ENCODE data around the gene PIGL. TPM values are rescaled to one million over a fixed set of nuclear protein-coding genes. Genes with fewer than 3 reads are reported as not detected.
"Not testable (repeated sequence)": the region's sequence is repeated elsewhere in the genome, so short reads cannot be mapped to it uniquely, and the experiment has no call there.

PIGL gene
- 12.7 and 14.2 TPM in 2 replicates for total RNA-seq (2012; rRNA removed)

DNA sequence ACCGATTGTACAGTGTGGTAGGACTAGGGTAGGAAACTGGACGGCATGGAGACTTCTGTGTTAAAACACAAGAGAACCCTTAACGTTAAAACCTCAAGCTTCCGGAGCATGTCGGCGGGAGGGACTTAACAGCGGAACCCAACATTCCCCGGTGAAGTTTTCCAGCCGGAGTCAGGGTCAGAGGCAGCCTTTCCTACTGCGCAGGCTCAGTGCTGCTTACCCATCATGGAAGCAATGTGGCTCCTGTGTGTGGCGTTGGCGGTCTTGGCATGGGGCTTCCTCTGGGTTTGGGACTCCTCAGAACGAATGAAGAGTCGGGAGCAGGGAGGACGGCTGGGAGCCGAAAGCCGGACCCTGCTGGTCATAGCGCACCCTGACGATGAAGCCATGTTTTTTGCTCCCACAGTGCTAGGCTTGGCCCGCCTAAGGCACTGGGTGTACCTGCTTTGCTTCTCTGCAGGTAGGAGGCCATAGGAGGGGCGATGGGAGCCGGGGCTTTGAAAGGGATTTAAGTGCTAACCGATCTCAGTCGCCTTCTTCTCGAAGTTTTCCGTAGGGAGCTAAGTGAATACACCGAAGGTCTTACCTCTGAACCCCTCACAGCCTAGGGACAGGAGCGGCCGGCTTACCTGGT is at the start of gene PIGL:
TSS of gene PIGL (plus strand) at position 209 of the 634 bp plus-strand sequence. CDS start at position 226, 17 bp downstream.
- Histone ChIP-seq H3K4me3 (ENCODE audit: low read length) (peak within 1 kb of the TSS; percentile 85), H3K4me1 (ENCODE audit: control insufficient read depth, insufficient read depth, low read length) (peaks cover 10% of the 10 kb centered on the region), H3K9ac (ENCODE audit: low read depth, low read length) (peak within 1 kb of the TSS; percentile 97), H3K27me3 (ENCODE audit: control insufficient read depth, insufficient read depth, low read length) (no peaks in the 10 kb centered on the region), H3K9me3 (replicated peaks; ENCODE audit: low read length) (no peaks in the 10 kb centered on the region), H3K36me3 (ENCODE audit: insufficient read depth, low read length) (no peaks in the 10 kb centered on the region), H3K4me2 (ENCODE audit: low read length) (peak within 1 kb of the TSS; percentile 84)

DNA sequence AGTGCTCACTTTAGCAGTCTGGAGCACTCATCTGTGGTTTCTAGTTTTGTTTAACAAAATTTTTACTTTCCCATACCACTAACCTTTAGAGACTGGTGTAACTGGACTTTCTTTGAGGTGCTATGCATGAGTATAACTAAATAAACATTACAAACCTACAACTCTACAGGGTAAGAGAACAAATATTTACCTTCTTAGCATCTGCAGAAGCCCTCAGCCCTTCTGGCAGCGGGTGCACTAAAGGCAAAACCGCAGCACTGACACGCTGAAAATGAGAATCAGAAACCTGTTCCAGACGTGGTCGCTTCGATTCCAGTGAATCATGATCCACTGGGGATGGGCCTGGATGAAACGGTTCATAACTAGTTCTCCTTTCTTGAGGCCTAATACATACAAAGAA is 45.4 kb upstream of the PIGL start:
- no peaks in the 10 kb centered on the region for H3K27me3 ChIP-seq (ENCODE audit: control insufficient read depth, insufficient read depth, low read length)
- no peaks in the 10 kb centered on the region for H3K4me1 ChIP-seq (ENCODE audit: control insufficient read depth, insufficient read depth, low read length)

DNA sequence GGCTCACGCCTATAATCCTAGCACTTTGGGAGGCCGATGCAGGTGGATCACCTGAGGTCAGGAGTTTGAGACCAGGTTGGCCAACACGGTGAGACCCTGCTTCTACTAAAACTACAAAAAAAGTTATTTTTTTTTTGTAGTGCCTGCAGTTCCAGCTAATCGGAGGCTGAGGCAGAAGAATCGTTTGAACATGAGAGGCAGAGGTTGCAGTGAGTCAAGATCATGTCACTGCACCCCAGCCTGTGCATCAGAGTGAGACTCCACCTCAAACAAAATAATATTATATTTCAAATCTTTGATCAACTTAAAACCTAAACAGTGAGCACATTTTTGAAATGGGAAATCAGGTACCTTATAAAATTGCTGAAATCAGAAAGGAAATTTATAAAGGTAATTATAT is 38.2 kb upstream of the PIGL start:
- no peak overlapping the region for H3K9ac ChIP-seq (ENCODE audit: low read depth, low read length)
- no peaks in the 10 kb centered on the region for H3K27me3 ChIP-seq (ENCODE audit: control insufficient read depth, insufficient read depth, low read length)
- H3K4me3 ChIP-seq (ENCODE audit: low read length) = no peak overlapping the region
- no peak overlapping the region for H3K4me2 ChIP-seq (ENCODE audit: low read length)
- H3K9me3 ChIP-seq (replicated peaks; ENCODE audit: low read length) = no peaks in the 10 kb centered on the region
- peaks cover 8% of the 10 kb centered on the region for H3K4me1 ChIP-seq (ENCODE audit: control insufficient read depth, insufficient read depth, low read length)
- H3K36me3 ChIP-seq (ENCODE audit: insufficient read depth, low read length) = peaks cover under 1% of the 10 kb centered on the region

More for the DNA sequence above, 45.4 kb upstream of the PIGL start:
- Histone ChIP-seq H3K4me3 (ENCODE audit: low read length) (no peak overlapping the region), H3K9ac (ENCODE audit: low read depth, low read length) (no peak overlapping the region), H3K9me3 (replicated peaks; ENCODE audit: low read length) (no peaks in the 10 kb centered on the region), H3K4me2 (ENCODE audit: low read length) (no peak overlapping the region), H3K36me3 (ENCODE audit: insufficient read depth, low read length) (peaks cover 16% of the 10 kb centered on the region)

DNA sequence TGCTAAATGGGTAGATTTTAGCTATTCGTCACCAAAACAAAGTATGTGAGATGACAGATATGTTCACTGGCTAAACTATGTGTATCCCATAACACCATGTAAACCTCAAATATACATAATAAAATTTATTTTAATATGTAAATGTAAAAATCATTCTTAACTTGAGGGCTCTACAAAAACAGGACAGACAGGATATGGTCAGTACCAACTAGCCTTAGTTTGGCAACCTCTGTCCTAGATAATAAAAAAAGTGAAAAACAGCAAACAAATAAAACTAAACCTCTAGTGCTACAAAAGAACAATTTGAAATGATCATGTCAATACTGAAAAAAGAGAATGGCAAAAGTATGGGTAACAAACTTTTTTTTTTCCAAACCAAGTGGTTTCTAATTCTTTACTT is 35.4 kb upstream of the PIGL start:
- peaks cover 24% of the 10 kb centered on the region for H3K36me3 ChIP-seq (ENCODE audit: insufficient read depth, low read length)
- peaks cover 8% of the 10 kb centered on the region for H3K4me1 ChIP-seq (ENCODE audit: control insufficient read depth, insufficient read depth, low read length)
- no peak overlapping the region for H3K9ac ChIP-seq (ENCODE audit: low read depth, low read length)
- H3K27me3 ChIP-seq (ENCODE audit: control insufficient read depth, insufficient read depth, low read length) = no peaks in the 10 kb centered on the region
- no peak overlapping the region for H3K4me3 ChIP-seq (ENCODE audit: low read length)
- no peak overlapping the region for H3K4me2 ChIP-seq (ENCODE audit: low read length)
- H3K9me3 ChIP-seq (replicated peaks; ENCODE audit: low read length) = no peaks in the 10 kb centered on the region

DNA sequence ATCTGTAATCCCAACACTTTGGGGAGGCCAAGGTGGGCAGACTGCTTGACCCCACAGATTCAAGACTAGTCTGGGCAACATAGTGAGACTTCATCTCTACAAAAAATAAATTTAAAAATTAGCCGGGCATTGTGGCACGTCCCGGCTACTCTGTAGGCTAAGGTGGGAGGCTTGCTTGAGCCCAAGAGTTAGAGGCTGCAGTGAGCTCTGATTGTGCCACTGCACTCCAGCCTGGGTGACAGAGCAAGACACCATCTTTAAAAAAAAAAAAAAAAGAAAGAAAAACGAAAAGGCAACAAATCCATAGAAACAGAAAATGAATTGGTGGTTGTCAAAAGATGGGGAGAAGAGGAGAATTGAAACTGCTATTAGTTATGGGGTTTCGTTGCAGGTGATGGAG is 29.4 kb upstream of the PIGL start:
- Histone ChIP-seq H3K27me3 (ENCODE audit: control insufficient read depth, insufficient read depth, low read length) (no peaks in the 10 kb centered on the region), H3K9ac (ENCODE audit: low read depth, low read length) (no peak overlapping the region), H3K4me3 (ENCODE audit: low read length) (no peak overlapping the region), H3K4me1 (ENCODE audit: control insufficient read depth, insufficient read depth, low read length) (no peaks in the 10 kb centered on the region), H3K36me3 (ENCODE audit: insufficient read depth, low read length) (peaks cover 33% of the 10 kb centered on the region), H3K9me3 (replicated peaks; ENCODE audit: low read length) (no peaks in the 10 kb centered on the region), H3K4me2 (ENCODE audit: low read length) (no peak overlapping the region)

DNA sequence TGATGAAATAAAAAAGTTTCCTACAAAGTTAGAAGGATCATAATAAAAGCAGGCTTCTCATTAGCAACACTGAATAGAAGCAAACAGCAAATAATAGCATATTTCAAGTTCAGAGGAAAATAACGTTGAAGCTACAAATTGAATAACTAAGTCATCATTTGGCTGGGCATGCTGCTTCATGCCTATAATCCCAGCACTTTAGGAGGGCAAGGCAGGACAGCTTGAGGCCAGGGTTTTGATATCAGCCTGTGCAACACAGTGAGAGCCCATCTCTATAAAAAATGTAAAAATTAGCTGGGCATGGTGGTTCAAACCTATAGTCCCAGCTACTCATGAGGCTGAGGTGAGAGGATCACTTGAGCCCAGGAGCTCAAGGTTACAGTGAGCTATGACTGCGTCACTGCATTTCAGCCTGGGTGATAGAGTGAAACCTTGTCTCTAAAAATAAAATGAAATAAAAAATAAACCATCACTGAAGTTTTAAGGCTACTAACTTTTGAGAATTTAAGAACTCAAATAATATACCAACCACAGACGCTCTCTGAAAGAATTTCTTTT is 27.1 kb upstream of the PIGL start:
- no peaks in the 10 kb centered on the region for H3K9me3 ChIP-seq (replicated peaks; ENCODE audit: low read length)
- H3K4me3 ChIP-seq (ENCODE audit: low read length) = no peak overlapping the region
- H3K4me2 ChIP-seq (ENCODE audit: low read length) = no peak overlapping the region
- H3K9ac ChIP-seq (ENCODE audit: low read depth, low read length) = no peak overlapping the region
- no peaks in the 10 kb centered on the region for H3K27me3 ChIP-seq (ENCODE audit: control insufficient read depth, insufficient read depth, low read length)
- H3K36me3 ChIP-seq (ENCODE audit: insufficient read depth, low read length) = peaks cover 31% of the 10 kb centered on the region
- H3K4me1 ChIP-seq (ENCODE audit: control insufficient read depth, insufficient read depth, low read length) = no peaks in the 10 kb centered on the region

DNA sequence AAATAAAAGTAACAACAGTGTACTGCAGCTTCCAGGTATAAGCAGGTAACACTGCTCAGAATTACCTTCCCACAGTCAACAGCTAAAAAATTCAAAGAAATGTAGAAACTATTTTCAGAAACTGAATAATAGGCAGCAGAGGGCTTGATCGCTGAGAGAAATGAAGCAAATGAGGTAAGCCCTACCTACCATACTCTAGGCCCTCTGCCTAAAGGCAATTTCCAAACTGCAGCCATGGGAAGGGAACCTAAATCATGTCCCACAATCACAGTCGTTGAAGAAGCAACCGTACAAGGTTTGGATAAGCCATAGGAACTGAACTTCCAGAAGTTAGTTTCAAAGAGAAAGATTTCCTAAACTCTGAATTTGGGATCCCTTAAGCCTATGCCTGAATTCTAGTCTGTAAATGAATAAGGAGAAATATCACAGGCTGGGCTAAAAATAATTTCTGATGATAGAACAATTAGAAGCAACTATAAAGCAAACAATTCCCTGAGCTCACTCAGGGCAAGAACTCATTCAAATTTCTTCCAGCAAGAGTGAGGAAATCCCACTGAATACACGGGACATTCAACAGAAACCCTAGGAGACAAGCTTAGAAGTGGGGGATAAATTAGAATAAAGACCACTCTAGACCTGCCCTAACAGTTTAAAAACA is 26.2 kb upstream of the PIGL start:
- Histone ChIP-seq H3K27me3 (ENCODE audit: control insufficient read depth, insufficient read depth, low read length) (no peaks in the 10 kb centered on the region), H3K4me1 (ENCODE audit: control insufficient read depth, insufficient read depth, low read length) (no peaks in the 10 kb centered on the region), H3K36me3 (ENCODE audit: insufficient read depth, low read length) (peaks cover 28% of the 10 kb centered on the region), H3K4me3 (ENCODE audit: low read length) (no peak overlapping the region), H3K9me3 (replicated peaks; ENCODE audit: low read length) (no peaks in the 10 kb centered on the region), H3K9ac (ENCODE audit: low read depth, low read length) (no peak overlapping the region), H3K4me2 (ENCODE audit: low read length) (no peak overlapping the region)

DNA sequence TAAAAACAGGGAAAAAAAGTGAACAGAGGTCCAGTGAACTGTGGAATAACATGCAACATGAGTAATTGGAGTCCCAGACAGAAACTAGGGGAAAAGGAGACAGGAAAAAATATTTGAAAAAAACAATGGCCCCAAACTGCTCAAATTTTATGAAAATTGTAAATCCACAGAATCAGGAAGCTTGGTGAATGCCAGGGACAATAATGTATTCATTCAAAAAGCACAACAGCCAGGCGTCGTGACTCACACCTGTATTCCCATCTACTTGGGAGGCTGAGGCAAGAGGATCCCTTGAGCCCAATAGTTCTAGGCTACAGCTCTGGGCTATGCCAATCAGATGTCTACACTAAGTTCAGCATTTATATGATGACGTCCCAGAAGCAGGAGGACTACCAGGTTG is 25.4 kb upstream of the PIGL start:
- Histone ChIP-seq H3K9me3 (replicated peaks; ENCODE audit: low read length) (no peaks in the 10 kb centered on the region), H3K4me3 (ENCODE audit: low read length) (no peak overlapping the region), H3K9ac (ENCODE audit: low read depth, low read length) (no peak overlapping the region), H3K4me1 (ENCODE audit: control insufficient read depth, insufficient read depth, low read length) (no peaks in the 10 kb centered on the region), H3K4me2 (ENCODE audit: low read length) (no peak overlapping the region), H3K36me3 (ENCODE audit: insufficient read depth, low read length) (peaks cover 20% of the 10 kb centered on the region), H3K27me3 (ENCODE audit: control insufficient read depth, insufficient read depth, low read length) (no peaks in the 10 kb centered on the region)

DNA sequence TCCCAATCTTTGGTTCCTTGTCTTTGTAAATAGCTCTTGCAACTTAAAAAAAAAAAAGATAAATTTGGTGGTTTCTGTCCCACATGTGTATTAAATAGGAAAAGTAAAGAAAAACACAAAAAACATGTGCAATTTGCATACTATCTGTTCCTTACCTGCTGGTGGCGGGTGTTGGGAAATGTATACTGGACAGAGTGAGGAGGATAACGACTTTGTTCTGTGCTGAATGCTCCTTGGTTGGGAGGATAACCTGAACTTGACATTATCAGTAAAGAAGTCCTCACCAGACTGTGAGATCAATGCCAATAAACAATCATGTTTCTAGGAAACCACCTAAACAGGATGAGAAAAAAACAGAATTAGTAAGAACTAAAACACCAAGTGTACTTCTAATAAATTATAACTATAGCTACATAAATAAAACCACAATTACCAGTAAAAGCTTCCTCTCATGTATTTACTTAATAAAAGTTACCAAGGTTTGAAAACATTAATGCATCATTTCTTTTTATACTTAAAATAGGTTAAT is 22.6 kb upstream of the PIGL start:
- H3K9me3 ChIP-seq (replicated peaks; ENCODE audit: low read length); H3K4me3 ChIP-seq (ENCODE audit: low read length); H3K27me3 ChIP-seq (ENCODE audit: control insufficient read depth, insufficient read depth, low read length); H3K4me1 ChIP-seq (ENCODE audit: control insufficient read depth, insufficient read depth, low read length); H3K9ac ChIP-seq (ENCODE audit: low read depth, low read length); H3K4me2 ChIP-seq (ENCODE audit: low read length): not testable (repeated sequence)
- H3K36me3 ChIP-seq (ENCODE audit: insufficient read depth, low read length) = peaks cover 25% of the 10 kb centered on the region

DNA sequence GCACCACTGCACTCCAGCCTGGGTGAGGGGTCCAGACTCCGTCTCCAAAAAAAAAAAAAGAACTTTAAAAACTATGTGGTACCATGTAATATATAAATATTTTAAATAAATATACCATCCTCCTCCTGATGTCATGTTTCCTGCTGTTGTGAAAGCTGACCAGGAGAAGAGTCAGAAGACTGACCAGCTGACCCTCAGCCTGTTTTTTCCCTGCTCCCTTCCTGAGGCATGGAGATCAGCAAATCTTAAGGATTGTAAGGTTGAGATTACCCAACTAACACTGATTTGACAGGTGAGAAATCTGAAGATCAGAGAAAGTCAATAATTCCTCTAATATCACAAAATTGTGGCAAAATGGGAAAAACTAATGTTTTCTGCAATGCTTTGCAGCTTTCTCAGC is 19.7 kb upstream of the PIGL start:
- H3K4me3 ChIP-seq (ENCODE audit: low read length) = no peak overlapping the region
- peaks cover 17% of the 10 kb centered on the region for H3K36me3 ChIP-seq (ENCODE audit: insufficient read depth, low read length)
- no peak overlapping the region for H3K9ac ChIP-seq (ENCODE audit: low read depth, low read length)
- H3K9me3 ChIP-seq (replicated peaks; ENCODE audit: low read length) = no peaks in the 10 kb centered on the region
- no peak overlapping the region for H3K4me2 ChIP-seq (ENCODE audit: low read length)
- no peaks in the 10 kb centered on the region for H3K27me3 ChIP-seq (ENCODE audit: control insufficient read depth, insufficient read depth, low read length)
- peaks cover 16% of the 10 kb centered on the region for H3K4me1 ChIP-seq (ENCODE audit: control insufficient read depth, insufficient read depth, low read length)

DNA sequence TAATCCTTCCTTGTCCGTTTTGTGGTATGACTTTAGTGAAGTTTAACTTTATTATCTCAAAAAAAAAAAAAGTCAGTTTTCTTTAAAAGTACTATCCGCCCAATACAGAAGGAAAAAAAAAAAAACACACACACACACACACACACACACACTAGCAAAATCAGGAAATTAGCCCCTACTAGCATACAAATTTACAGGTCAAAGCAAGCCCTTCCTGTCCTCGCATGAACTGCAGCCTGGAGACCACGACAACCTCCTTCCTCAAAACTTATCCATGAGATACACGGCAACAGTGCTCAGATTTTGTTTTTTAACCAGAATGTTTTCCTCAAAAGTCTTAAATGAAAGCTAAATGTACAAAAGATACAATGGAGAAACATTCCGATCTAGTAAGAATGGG is 17.9 kb upstream of the PIGL start:
- peaks cover 11% of the 10 kb centered on the region for H3K36me3 ChIP-seq (ENCODE audit: insufficient read depth, low read length)
- H3K27me3 ChIP-seq (ENCODE audit: control insufficient read depth, insufficient read depth, low read length) = no peaks in the 10 kb centered on the region
- H3K9ac ChIP-seq (ENCODE audit: low read depth, low read length) = no peak overlapping the region
- no peak overlapping the region for H3K4me3 ChIP-seq (ENCODE audit: low read length)
- no peaks in the 10 kb centered on the region for H3K9me3 ChIP-seq (replicated peaks; ENCODE audit: low read length)
- H3K4me1 ChIP-seq (ENCODE audit: control insufficient read depth, insufficient read depth, low read length) = peaks cover 16% of the 10 kb centered on the region
- H3K4me2 ChIP-seq (ENCODE audit: low read length) = peak overlapping the region; percentile 45
